H9 (cell line): ENCODE data around the gene LMO4. TPM values are rescaled to one million over a fixed set of nuclear protein-coding genes. Genes with fewer than 3 reads are reported as not detected.
A peak's percentile ranks its signal among the peaks of the same experiment; 100 is the strongest.

ENCODE experiments used
- DNase-seq: peaks from one replicate; pipeline ENCODE4 v3.0.0-alpha.2; 2017
- H2AFZ ChIP-seq: one replicate; pipeline ENCODE4 v1.6.1; 2013; ENCODE audit warnings: mild to moderate bottlenecking, low read length, control low read depth, moderate library complexity
- H2AK5ac ChIP-seq: 2 replicates; pipeline ENCODE4 v1.6.1; 2013; ENCODE audit warnings: low read length, control low read depth, mixed read lengths; ENCODE audit not compliant: insufficient read length
- H2BK120ac ChIP-seq: one replicate; pipeline ENCODE4 v1.6.1; 2013; ENCODE audit warnings: low read depth, mild to moderate bottlenecking, low read length, control low read depth, inconsistent platforms; ENCODE audit not compliant: poor library complexity, severe bottlenecking
- H2BK12ac ChIP-seq: 2 replicates; pipeline ENCODE4 v1.6.1; 2013; ENCODE audit warnings: low read length, control low read depth, mixed read lengths, low read depth; ENCODE audit not compliant: insufficient read length
- H2BK15ac ChIP-seq: 2 replicates; pipeline ENCODE4 v1.6.1; 2013; ENCODE audit warnings: low read depth, low read length, control low read depth
- H2BK20ac ChIP-seq: one replicate; pipeline ENCODE4 v1.6.1; 2013; ENCODE audit warnings: low read depth, mild to moderate bottlenecking, low read length, control low read depth, inconsistent platforms; ENCODE audit not compliant: poor library complexity, severe bottlenecking
- H2BK5ac ChIP-seq: 2 replicates; pipeline ENCODE4 v1.6.1; 2013; ENCODE audit warnings: low read length, control low read depth, mixed read lengths; ENCODE audit not compliant: insufficient read length
- H3K14ac ChIP-seq: 2 replicates; pipeline ENCODE4 v1.6.1; 2013; ENCODE audit warnings: low read length, control low read depth; ENCODE audit not compliant: insufficient read depth
- H3K18ac ChIP-seq: 2 replicates; pipeline ENCODE4 v1.6.1; 2013; ENCODE audit warnings: low read depth, mild to moderate bottlenecking, mixed read lengths, low read length, control low read depth; ENCODE audit not compliant: insufficient read length
- H3K23ac ChIP-seq: 2 replicates; pipeline ENCODE4 v1.6.1; 2013; ENCODE audit warnings: low read length, control low read depth, mixed read lengths, low read depth; ENCODE audit not compliant: insufficient read length
- H3K23me2 ChIP-seq: 2 replicates; pipeline ENCODE4 v1.6.1; 2013; ENCODE audit warnings: low read depth, mild to moderate bottlenecking, mixed read lengths, low read length, control low read depth; ENCODE audit not compliant: insufficient read length, poor library complexity, severe bottlenecking
- H3K27ac ChIP-seq: 2 replicates; pipeline ENCODE4 v1.5.1; 2013; ENCODE audit warnings: low read length, control low read depth, mixed read lengths, low read depth; ENCODE audit not compliant: insufficient read length
- H3K27me3 ChIP-seq: 2 replicates; pipeline ENCODE4 v1.6.1; 2013; ENCODE audit warnings: low read length, control low read depth, inconsistent platforms; ENCODE audit not compliant: insufficient read depth
- H3K4ac ChIP-seq: 2 replicates; pipeline ENCODE4 v1.6.1; 2013; ENCODE audit warnings: low read depth, mild to moderate bottlenecking, control low read depth, inconsistent platforms, low read length, moderate library complexity
- H3K4me1 ChIP-seq: 2 replicates; pipeline ENCODE4 v1.6.1; 2013; ENCODE audit warnings: low read length, control low read depth, inconsistent platforms; ENCODE audit not compliant: insufficient read depth
- H3K4me2 ChIP-seq: 2 replicates; pipeline ENCODE4 v1.6.1; 2013; ENCODE audit warnings: low read length, control low read depth, mixed read lengths; ENCODE audit not compliant: insufficient read length, insufficient read depth
- H3K56ac ChIP-seq: 2 replicates; pipeline ENCODE4 v1.6.1; 2013; ENCODE audit warnings: low read depth, mild to moderate bottlenecking, mixed read lengths, low read length, control low read depth; ENCODE audit not compliant: insufficient read length
- H3K79me1 ChIP-seq: 2 replicates; pipeline ENCODE4 v1.6.1; 2013; ENCODE audit warnings: low read depth, mild to moderate bottlenecking, moderate library complexity, low read length, control low read depth, inconsistent platforms; ENCODE audit not compliant: insufficient read depth, poor library complexity, severe bottlenecking
- H3K79me2 ChIP-seq: 2 replicates; pipeline ENCODE4 v1.6.1; 2013; ENCODE audit warnings: low read length, control low read depth, inconsistent platforms; ENCODE audit not compliant: insufficient read depth
- H3K9ac ChIP-seq: 2 replicates; pipeline ENCODE4 v1.6.1; 2013; ENCODE audit warnings: low read length, control low read depth, mixed read lengths; ENCODE audit not compliant: insufficient read length; ENCODE audit errors: extremely low read depth
- H3K9me3 ChIP-seq: one replicate; pipeline ENCODE4 v1.6.1; 2013; ENCODE audit warnings: low read depth, low read length, inconsistent platforms; ENCODE audit not compliant: control insufficient read depth
- H3T11ph ChIP-seq: one replicate; pipeline ENCODE4 v1.6.1; 2013; ENCODE audit warnings: mild to moderate bottlenecking, low read length, control low read depth, inconsistent platforms
- H4K20me1 ChIP-seq: one replicate; pipeline ENCODE4 v1.6.1; 2013; ENCODE audit not compliant: control insufficient read depth, insufficient read length, insufficient read depth
- H4K5ac ChIP-seq: 2 replicates; pipeline ENCODE4 v1.6.1; 2013; ENCODE audit warnings: low read depth, mild to moderate bottlenecking, mixed read lengths, low read length, control low read depth; ENCODE audit not compliant: insufficient read length
- H4K8ac ChIP-seq: replicated peaks from 2 replicates; pipeline ENCODE4 v1.6.1; 2013; ENCODE audit warnings: low read length, control low read depth, mixed read lengths, low read depth; ENCODE audit not compliant: insufficient read length
- H4K91ac ChIP-seq: 2 replicates; pipeline ENCODE4 v1.6.1; 2013; ENCODE audit warnings: low read depth, mild to moderate bottlenecking, moderate library complexity, mixed read lengths, low read length, control low read depth; ENCODE audit not compliant: insufficient read length
- H3K27ac Mint-ChIP-seq, 3 experiments: 2 replicates in 2 of 3; 3 replicates in 1 of 3; pipeline ENCODE4 v1.8.0; 2020 to 2021; ENCODE audit warnings: mixed read lengths in 3 of 3, mild to moderate bottlenecking in 1 of 3, moderate library complexity in 1 of 3
- H3K27me3 Mint-ChIP-seq: 2 replicates; pipeline ENCODE4 v1.8.0; 2021; ENCODE audit warnings: low read depth, mild to moderate bottlenecking, moderate library complexity, mixed read lengths
- H3K36me3 Mint-ChIP-seq, 3 experiments: 2 replicates in 2 of 3; 3 replicates in 1 of 3; pipeline ENCODE4 v1.8.0; 2020 to 2021; ENCODE audit warnings: low read depth in 3 of 3, mixed read lengths in 3 of 3; ENCODE audit not compliant: insufficient read depth in 1 of 3
- H3K4me1 Mint-ChIP-seq, 2 experiments: 2 replicates each; pipeline ENCODE4 v1.8.0; 2020; ENCODE audit warnings: mixed read lengths in 2 of 2
- H3K4me3 Mint-ChIP-seq, 2 experiments: 2 replicates in 1 of 2; 3 replicates in 1 of 2; pipeline ENCODE4 v1.8.0; 2020 to 2021; ENCODE audit warnings: mild to moderate bottlenecking in 2 of 2, mixed read lengths in 2 of 2, moderate library complexity in 1 of 2
- H3K9me3 Mint-ChIP-seq, 2 experiments: 2 replicates in 1 of 2; 3 replicates in 1 of 2; pipeline ENCODE4 v1.8.0; 2020; ENCODE audit warnings: mild to moderate bottlenecking in 2 of 2, mixed read lengths in 2 of 2, moderate library complexity in 1 of 2
- CTCF ChIP-seq: fragments of 200-600 bp; sonication (generic); conservative IDR thresholded peaks from 3 replicates; pipeline ENCODE4 v1.8.0; 2021; ENCODE audit warnings: antibody characterized with exemption, mild to moderate bottlenecking
- WGBS: extraction: QIAGEN DNeasy Blood & Tissue Kit; methylation state at CpG from one replicate; pipeline ENCODE4 v1.1.7; 2013; ENCODE audit warnings: missing lambda C conversion rate, low lambda C conversion rate, mixed read lengths; ENCODE audit not compliant: insufficient read length; ENCODE audit errors: extremely low coverage; 5-methylcytosine and 5-hydroxymethylcytosine counted together
- total RNA-seq: library from RNA; stranded (reverse); gene quantifications from 2 replicates; pipeline ENCODE4 v1.2.1, GENCODE V29; 2021

Gene LMO4
- total RNA-seq, 1 experiment from 2014 or later, result 64.9 TPM

GRCh38 chr1:87307931-87308330 lies 20.7 kb upstream of the LMO4 start:
- Histone ChIP-seq H4K91ac (no peak overlapping the region), H2BK20ac (no peak overlapping the region), H2AFZ (no peak overlapping the region), H3K27me3 (no peaks in the 10 kb centered on the region), H2BK120ac (no peak overlapping the region), H2AK5ac (no peak overlapping the region), H2BK12ac (no peak overlapping the region), H3K4ac (no peak overlapping the region), H2BK5ac (no peak overlapping the region), H4K5ac (no peak overlapping the region), H4K20me1 (no peaks in the 10 kb centered on the region), H3K23ac (no peak overlapping the region), H3K4me2 (no peak overlapping the region), H3K23me2 (no peaks in the 10 kb centered on the region), H2BK15ac (no peak overlapping the region), H3K79me1 (no peaks in the 10 kb centered on the region), H3K79me2 (no peaks in the 10 kb centered on the region), H3K9ac (no peak overlapping the region), H3K4me1 (no peaks in the 10 kb centered on the region), H3K18ac (no peak overlapping the region), H3T11ph (no peak overlapping the region), H3K56ac (no peak overlapping the region), H4K8ac (no peak overlapping the region), H3K27ac (no peak overlapping the region), H3K9me3 (no peaks in the 10 kb centered on the region), H3K14ac (no peak overlapping the region)
- Mint-ChIP-seq H3K4me3 (no peak overlapping the region), H3K9me3 (no peaks in the 10 kb centered on the region), H3K36me3 (no peaks in the 10 kb centered on the region), H3K27me3 (no peaks in the 10 kb centered on the region), H3K4me1 (peaks cover 23 to 29% of the 10 kb centered on the region in 2 experiments), H3K27ac (peak overlapping the region in 2 of 3 experiments; percentile 15 to 30; a peak in 3 of 7 replicates)
- WGBS, result no CpG with 5 or more reads among the region's 4 CpGs
- DNase-seq, result no peak
- TF ChIP-seq CTCF, result no peak
